ENCODE data around the gene MCCC1. TPM values are rescaled to one million over a fixed set of nuclear protein-coding genes. Genes with fewer than 3 reads are reported as not detected.
A peak's percentile ranks its signal among the peaks of the same experiment; 100 is the strongest.

The MCCC1 gene
- total and polyA plus RNA-seq, 10 of the 15 experiments (the other 5 are each of a cell fraction or from before 2014, with no cell fraction given): 35.0 to 71.7 (median 47.0) TPM

- in situ Hi-C loops (cut with MboI): no loop called here
- BruUV-seq (replicated peaks): no TSS peak
- no peaks in the 10 kb centered on the region for H3K27me3 ChIP-seq (replicated peaks in 1 of 2; ENCODE audit: control insufficient read depth in 2 of 2, insufficient read depth in 2 of 2, low read length in 1 of 2)
- TF ChIP-seq CUX1 (IDR thresholded peaks at IDR 0.05; ENCODE audit: insufficient replicate concordance, low read depth, low read length) (no peak), MYB (IDR thresholded peaks at IDR 0.05; ENCODE audit: borderline replicate concordance, low read depth, low read length) (no peak), POLR2A (IDR thresholded peaks at IDR 0.05; ENCODE audit: low read depth, low read length) (no peak), ELK1 (IDR thresholded peaks at IDR 0.05; ENCODE audit: low read depth, low read length) (no peak), BRCA1 (IDR thresholded peaks at IDR 0.05; ENCODE audit: low read depth, low read length) (no peak), IRF5 (IDR thresholded peaks at IDR 0.05; ENCODE audit: borderline replicate concordance) (no peak), TCF12 (IDR thresholded peaks at IDR 0.05; ENCODE audit: low read depth, low read length) (no peak), NR2C2 (IDR thresholded peaks at IDR 0.05; ENCODE audit: borderline replicate concordance, control insufficient read depth, insufficient read length, low read depth) (no peak), USF2 (IDR thresholded peaks at IDR 0.05; ENCODE audit: borderline replicate concordance, low read depth, low read length) (no peak), MYC (IDR thresholded peaks at IDR 0.05; ENCODE audit: insufficient read depth, insufficient read length, insufficient replicate concordance, low read length, severe bottlenecking) (no peak), PBX3 (IDR thresholded peaks at IDR 0.05; ENCODE audit: insufficient replicate concordance, low read depth, low read length) (no peak), PAX8 (IDR thresholded peaks at IDR 0.05) (no peak), SMC3 (IDR thresholded peaks at IDR 0.05; ENCODE audit: borderline replicate concordance, low read length) (no peak), NFXL1 (IDR thresholded peaks at IDR 0.05; ENCODE audit: borderline replicate concordance) (no peak)
These were observed 76.3 kb downstream of the MCCC1 start for GRCh38 chr3:183022936-183023516.

More at GRCh38 chr3:183022936-183023516, 76.3 kb downstream of the MCCC1 start:
- Histone ChIP-seq H3K9me3 (replicated peaks; ENCODE audit: control insufficient read depth, insufficient read depth, low read length) (no peaks in the 10 kb centered on the region; the same call in 2 of the 3 replicates), H3K79me2 (ENCODE audit: control insufficient read depth, insufficient read depth, low read length) (no peaks in the 10 kb centered on the region), H3K36me3 (ENCODE audit: control insufficient read depth in 2 of 2, insufficient read depth in 2 of 2, low read length in 1 of 2) (peaks cover 3 to 7% of the 10 kb centered on the region in 2 experiments; a peak in 3 of 4 replicates), H2AFZ (ENCODE audit: control insufficient read depth, low read depth, low read length) (no peak overlapping the region), H3K4me1 (ENCODE audit: control insufficient read depth, insufficient read depth, low read length) (no peaks in the 10 kb centered on the region), H3K27ac (ENCODE audit: control insufficient read depth, insufficient read depth) (no peak overlapping the region), H3K9ac (ENCODE audit: control insufficient read depth, insufficient read depth, low read length) (no peak overlapping the region), H3K4me3 (no peak overlapping the region), H3K4me2 (ENCODE audit: control insufficient read depth, insufficient read depth) (no peak overlapping the region), H4K20me1 (ENCODE audit: control insufficient read depth, insufficient read depth) (no peaks in the 10 kb centered on the region)
- POLR2A ChIA-PET: no interaction called here
- RAD21 ChIA-PET (ENCODE audit: unreplicated experiment): no interaction called here
- intact Hi-C loops (cut with micrococcal nuclease; ENCODE audit: unreplicated experiment): no loop called here
- FAIRE-seq (peak; percentile 84), DNase-seq (ENCODE audit: low read depth, low spot score) (no peak), ATAC-seq (no peak)
- CTCF ChIA-PET: interaction anchor here (1.2 kb wide), 1 partner anchor 306 kb away, joined by 5 read pairs; no protein-coding TSS in a partner anchor
- 97% methylated on average over 3 of the region's 3 CpGs for WGBS (ENCODE audit: insufficient coverage, insufficient replicate concordance, low lambda C conversion rate, missing lambda C conversion rate)
- SMC1A ChIA-PET (ENCODE audit: uncharacterized antibody, unreplicated experiment): no interaction called here

Measured in GM12878 (cell line).